22Rv1 (cell line): ENCODE results near the gene CIB4.
"Not testable (repeated sequence)": the region's sequence is repeated elsewhere in the genome, so short reads cannot be mapped to it uniquely, and the experiment has no call there.

Experiments
- ZFX ChIP-seq: fragments of 450-650 bp; IDR thresholded peaks from 2 replicates; pipeline ENCODE4 v1.6.1; 2017; ENCODE audit warnings: antibody characterized with exemption, borderline replicate concordance
- TF ChIP-seq, protein P1 (sequence below): fragments of 450-650 bp; IDR thresholded peaks from 2 replicates; pipeline ENCODE4 v1.5.1; 2017; ENCODE audit warnings: mild to moderate bottlenecking

DNA sequence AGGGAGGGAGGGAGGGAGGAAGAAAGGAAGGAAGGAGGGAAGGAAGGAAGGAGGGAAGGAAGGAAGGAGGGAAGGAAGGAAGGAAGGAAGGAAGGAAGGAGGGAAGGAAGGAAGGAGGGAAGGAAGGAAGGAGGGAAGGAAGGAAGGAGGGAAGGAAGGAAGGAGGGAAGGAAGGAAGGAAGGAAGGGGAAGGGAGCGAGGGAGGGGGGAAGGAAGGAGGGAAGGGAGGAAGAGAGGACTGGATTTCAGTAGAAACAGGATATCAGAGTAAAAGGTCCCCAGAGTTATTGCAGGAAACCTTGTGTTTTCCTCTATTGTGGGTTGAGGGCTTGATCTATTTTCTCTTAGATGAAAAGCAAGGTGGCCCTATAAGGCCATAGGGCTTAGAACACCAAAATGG, 14.0 kb upstream of the CIB4 start:
- TF ChIP-seq, protein P1, sequence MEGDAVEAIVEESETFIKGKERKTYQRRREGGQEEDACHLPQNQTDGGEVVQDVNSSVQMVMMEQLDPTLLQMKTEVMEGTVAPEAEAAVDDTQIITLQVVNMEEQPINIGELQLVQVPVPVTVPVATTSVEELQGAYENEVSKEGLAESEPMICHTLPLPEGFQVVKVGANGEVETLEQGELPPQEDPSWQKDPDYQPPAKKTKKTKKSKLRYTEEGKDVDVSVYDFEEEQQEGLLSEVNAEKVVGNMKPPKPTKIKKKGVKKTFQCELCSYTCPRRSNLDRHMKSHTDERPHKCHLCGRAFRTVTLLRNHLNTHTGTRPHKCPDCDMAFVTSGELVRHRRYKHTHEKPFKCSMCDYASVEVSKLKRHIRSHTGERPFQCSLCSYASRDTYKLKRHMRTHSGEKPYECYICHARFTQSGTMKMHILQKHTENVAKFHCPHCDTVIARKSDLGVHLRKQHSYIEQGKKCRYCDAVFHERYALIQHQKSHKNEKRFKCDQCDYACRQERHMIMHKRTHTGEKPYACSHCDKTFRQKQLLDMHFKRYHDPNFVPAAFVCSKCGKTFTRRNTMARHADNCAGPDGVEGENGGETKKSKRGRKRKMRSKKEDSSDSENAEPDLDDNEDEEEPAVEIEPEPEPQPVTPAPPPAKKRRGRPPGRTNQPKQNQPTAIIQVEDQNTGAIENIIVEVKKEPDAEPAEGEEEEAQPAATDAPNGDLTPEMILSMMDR: not testable (repeated sequence)
- not testable (repeated sequence) for TF ChIP-seq ZFX
